HEK293 (cell line): Measurements from ENCODE around the gene XNDC1N.

Source experiments
- CTCF ChIA-PET: fragments of 350-600 bp; formaldehyde crosslinking; extraction: SDS; loops from one replicate; lab custom pipeline; 2021; ENCODE audit warnings: antibody characterized with exemption; lab: Yijun Ruan, JAX
- POLR2A ChIA-PET: fragments of 300-600 bp; formaldehyde crosslinking; extraction: SDS; loops from one replicate; lab custom pipeline; 2020; ENCODE audit warnings: antibody characterized with exemption, inconsistent platforms; lab: Yijun Ruan, JAX
- H3K27ac ChIP-seq: fragments of 200-500 bp; sonication (Bioruptor generic); 2 replicates; pipeline ENCODE4 v1.5.1; 2014; ENCODE audit warnings: low read depth, low read length, control low read depth, inconsistent platforms; ENCODE audit errors: extremely low read depth
- H3K36me3 ChIP-seq, 2 experiments: fragments of 200-500 bp in 1 of 2; sonication (Bioruptor generic) in 1 of 2; 1 replicate in 1 of 2; 2 replicates in 1 of 2; pipeline ENCODE4 v1.5.1; 2014 to 2017; ENCODE audit warnings: inconsistent platforms in 2 of 2, low read length in 2 of 2; ENCODE audit not compliant: control insufficient read depth in 2 of 2, insufficient read depth in 1 of 2
- H3K4me1 ChIP-seq: fragments of 200-500 bp; sonication (Bioruptor generic); 2 replicates; pipeline ENCODE4 v1.5.1; 2014; ENCODE audit warnings: mild to moderate bottlenecking, low read length, inconsistent platforms; ENCODE audit not compliant: control insufficient read depth, insufficient read depth
- H3K4me3 ChIP-seq: 2 replicates; pipeline ENCODE4 v1.5.1; 2011; ENCODE audit warnings: low read depth, mild to moderate bottlenecking, control low read depth, low read length, moderate library complexity
- H3K9me3 ChIP-seq: fragments of 200-500 bp; sonication (Bioruptor generic); 2 replicates; pipeline ENCODE4 v1.5.1; 2014; ENCODE audit warnings: low read depth, low read length, inconsistent platforms; ENCODE audit not compliant: control insufficient read depth, insufficient read depth
- HOXC10 ChIP-seq: sonication (generic); formaldehyde crosslinking; IDR thresholded peaks from 2 replicates; pipeline ENCODE4 v1.8.1; 2023; ENCODE audit warnings: mild to moderate bottlenecking, missing genetic modification reagents
- OSR2 ChIP-seq: fragments of 450-650 bp; formaldehyde crosslinking; IDR thresholded peaks from 2 replicates; pipeline ENCODE4 v1.5.1; 2016; ENCODE audit warnings: missing biosample characterization, missing genetic modification characterization
- PRDM2 ChIP-seq: fragments of 450-650 bp; formaldehyde crosslinking; IDR thresholded peaks from 2 replicates; pipeline ENCODE4 v1.5.1; 2016; ENCODE audit warnings: missing biosample characterization, missing genetic modification characterization, borderline replicate concordance
- PRDM6 ChIP-seq: fragments of 450-650 bp; formaldehyde crosslinking; IDR thresholded peaks from 2 replicates; pipeline ENCODE4 v1.5.1; 2017; ENCODE audit warnings: missing biosample characterization, missing genetic modification characterization
- ZBTB48 ChIP-seq: fragments of 450-650 bp; formaldehyde crosslinking; IDR thresholded peaks from 2 replicates; pipeline ENCODE4 v1.5.1; 2016; ENCODE audit warnings: missing biosample characterization, missing genetic modification characterization
- ZBTB49 ChIP-seq: fragments of 450-650 bp; formaldehyde crosslinking; IDR thresholded peaks from 2 replicates; pipeline ENCODE4 v1.5.1; 2016; ENCODE audit warnings: missing biosample characterization, missing genetic modification characterization, low read depth
- ZEB2 ChIP-seq: fragments of 450-650 bp; formaldehyde crosslinking; IDR thresholded peaks from 2 replicates; pipeline ENCODE4 v1.5.1; 2016; ENCODE audit warnings: missing biosample characterization, missing genetic modification characterization
- ZNF140 ChIP-seq: fragments of 450-650 bp; formaldehyde crosslinking; IDR thresholded peaks from 2 replicates; pipeline ENCODE4 v1.5.1; 2016; ENCODE audit warnings: missing biosample characterization, missing genetic modification characterization
- ZNF510 ChIP-seq: fragments of 450-650 bp; formaldehyde crosslinking; IDR thresholded peaks from 2 replicates; pipeline ENCODE4 v1.5.1; 2018; ENCODE audit warnings: mild to moderate bottlenecking, missing genetic modification characterization, missing biosample characterization; ENCODE audit not compliant: insufficient replicate concordance
- ZNF513 ChIP-seq: fragments of 450-650 bp; IDR thresholded peaks from 2 replicates; pipeline ENCODE4 v1.5.1; 2018; ENCODE audit warnings: missing biosample characterization, missing genetic modification characterization
- ZNF629 ChIP-seq: fragments of 450-650 bp; formaldehyde crosslinking; IDR thresholded peaks from 2 replicates; pipeline ENCODE4 v1.5.1; 2017; ENCODE audit warnings: missing biosample characterization, missing genetic modification characterization
- ZNF670 ChIP-seq: fragments of 450-650 bp; formaldehyde crosslinking; IDR thresholded peaks from 2 replicates; pipeline ENCODE4 v1.5.1; 2016; ENCODE audit warnings: missing biosample characterization, missing genetic modification characterization, low read depth
- ZNF701 ChIP-seq: fragments of 450-650 bp; formaldehyde crosslinking; IDR thresholded peaks from 2 replicates; pipeline ENCODE4 v1.5.1; 2016; ENCODE audit warnings: missing biosample characterization, missing genetic modification characterization

The XNDC1N gene

GRCh38 chr11:71936825-71937224, 8.4 kb upstream of the XNDC1N start:
- Histone ChIP-seq H3K27ac (no peak overlapping the region), H3K9me3 (no peaks in the 10 kb centered on the region), H3K4me1 (peaks cover 6% of the 10 kb centered on the region), H3K4me3 (no peak overlapping the region), H3K36me3 (peaks cover 0 to 4% of the 10 kb centered on the region in 2 experiments; a peak in 1 of 3 replicates)
- POLR2A ChIA-PET: no interaction called here
- TF ChIP-seq ZBTB48 (no peak), ZNF629 (tag by site-specific recombination) (peak; percentile 42; the same call in 1 of the 2 replicates), ZNF510 (tag by site-specific recombination) (no peak), ZNF701 (no peak), OSR2 (tag by site-specific recombination) (peak; percentile 74; the same call in 1 of the 2 replicates), PRDM2 (tag by site-specific recombination) (no peak), ZBTB49 (tag by site-specific recombination) (no peak), ZNF670 (tag by site-specific recombination) (no peak), PRDM6 (tag by site-specific recombination) (peak; percentile 32; the same call in 1 of the 2 replicates), ZEB2 (0 out of 2 replicates have a peak, but pooled peaks have one; percentile 35), ZNF140 (tag by site-specific recombination) (no peak), ZNF513 (tag by site-specific recombination) (peak; percentile 48; the same call in 1 of the 2 replicates), HOXC10 (CRISPR knock-in tag) (no peak)
- CTCF ChIA-PET: no interaction called here
